Measurements from ENCODE around the gene NLK. TPM values are rescaled to one million over a fixed set of nuclear protein-coding genes. Genes with fewer than 3 reads are reported as not detected.

The NLK gene
- total and polyA plus RNA-seq, 4 experiments from 2014 or later = 1.2 to 14.0 (median 7.8) TPM

GRCh38 chr17:28119046-28119445 is 76.6 kb downstream of the NLK start:
- Mint-ChIP-seq H3K36me3 (peaks cover 13 to 17% of the 10 kb centered on the region in 2 donors), H3K27me3 (no peaks in the 10 kb centered on the region), H3K27ac (peak overlapping the region in 2 of 7 donors; percentile 25 to 80), H3K4me1 (peaks cover 15 to 34% (median 21%) of the 10 kb centered on the region in 4 donors), H3K4me3 (peak overlapping the region in 5 of 8 donors; percentile 36 to 71 (median 60)), H3K9me3 (no peaks in the 10 kb centered on the region)
- H3K27me3 ChIP-seq (ENCODE audit: insufficient read depth, low read length) = no peaks in the 10 kb centered on the region
- peaks cover 24% of the 10 kb centered on the region for H3K4me1 ChIP-seq (ENCODE audit: insufficient read depth, low read length)
- no peaks in the 10 kb centered on the region for H3K9me3 ChIP-seq (ENCODE audit: control insufficient read depth in 1 of 2, low read length in 2 of 2)
- ChIA-PET CTCF (ENCODE audit: partially characterized antibody) (no interaction called here), POLR2A (ENCODE audit: partially characterized antibody) (no interaction called here)
- no peak for DNase-seq
- intact Hi-C loops (cut with micrococcal nuclease) = no loop called here
- H3K36me3 ChIP-seq (ENCODE audit: insufficient read depth, low read length) = no peaks in the 10 kb centered on the region
- H3K27ac ChIP-seq (ENCODE audit: low read depth, low read length) = no peak overlapping the region
- H3K4me3 ChIP-seq (ENCODE audit: low read length in 2 of 2) = no peak overlapping the region

GRCh38 chr17:28119560-28119959 is 77.1 kb downstream of the NLK start:
- Mint-ChIP-seq H3K4me1 (peaks cover 15 to 33% (median 21%) of the 10 kb centered on the region in 4 donors), H3K4me3 (no peak overlapping the region), H3K9me3 (no peaks in the 10 kb centered on the region), H3K27ac (no peak overlapping the region), H3K36me3 (peaks cover 15% of the 10 kb centered on the region in 2 donors), H3K27me3 (no peaks in the 10 kb centered on the region)
- H3K9me3 ChIP-seq (ENCODE audit: control insufficient read depth in 1 of 2, low read length in 2 of 2) = no peaks in the 10 kb centered on the region
- H3K27me3 ChIP-seq (ENCODE audit: insufficient read depth, low read length) = no peaks in the 10 kb centered on the region
- DNase-seq = no peak
- intact Hi-C loops (cut with micrococcal nuclease) = no loop called here
- ChIA-PET CTCF (ENCODE audit: partially characterized antibody) (no interaction called here), POLR2A (ENCODE audit: partially characterized antibody) (no interaction called here)
- no peak overlapping the region for H3K27ac ChIP-seq (ENCODE audit: low read depth, low read length)
- peaks cover 24% of the 10 kb centered on the region for H3K4me1 ChIP-seq (ENCODE audit: insufficient read depth, low read length)
- no peaks in the 10 kb centered on the region for H3K36me3 ChIP-seq (ENCODE audit: insufficient read depth, low read length)
- no peak overlapping the region for H3K4me3 ChIP-seq (ENCODE audit: low read length in 2 of 2)

GRCh38 chr17:28120766-28121165 is 78.3 kb downstream of the NLK start:
- Mint-ChIP-seq H3K4me3 (peak overlapping the region in 1 of 8 donors; percentile 26), H3K4me1 (peaks cover 15 to 26% (median 16%) of the 10 kb centered on the region in 4 donors), H3K36me3 (peaks cover 18% of the 10 kb centered on the region in 2 donors), H3K27me3 (no peaks in the 10 kb centered on the region), H3K27ac (no peak overlapping the region), H3K9me3 (no peaks in the 10 kb centered on the region)
- no peak overlapping the region for H3K27ac ChIP-seq (ENCODE audit: low read depth, low read length)
- no peak for DNase-seq
- peaks cover 24% of the 10 kb centered on the region for H3K4me1 ChIP-seq (ENCODE audit: insufficient read depth, low read length)
- no peaks in the 10 kb centered on the region for H3K36me3 ChIP-seq (ENCODE audit: insufficient read depth, low read length)
- CTCF ChIA-PET (ENCODE audit: partially characterized antibody) = no interaction called here
- H3K27me3 ChIP-seq (ENCODE audit: insufficient read depth, low read length) = no peaks in the 10 kb centered on the region
- intact Hi-C loops (cut with micrococcal nuclease) = no loop called here
- H3K4me3 ChIP-seq (ENCODE audit: low read length in 2 of 2) = no peak overlapping the region
- no peaks in the 10 kb centered on the region for H3K9me3 ChIP-seq (ENCODE audit: control insufficient read depth in 1 of 2, low read length in 2 of 2)
- POLR2A ChIA-PET (ENCODE audit: partially characterized antibody) = no interaction called here

GRCh38 chr17:28124962-28125361 is 82.5 kb downstream of the NLK start:
- Histone ChIP-seq H3K27me3 (ENCODE audit: insufficient read depth, low read length) (no peaks in the 10 kb centered on the region), H3K4me3 (ENCODE audit: low read length in 2 of 2) (no peak overlapping the region), H3K9me3 (ENCODE audit: control insufficient read depth in 1 of 2, low read length in 2 of 2) (no peaks in the 10 kb centered on the region), H3K27ac (ENCODE audit: low read depth, low read length) (no peak overlapping the region), H3K4me1 (ENCODE audit: insufficient read depth, low read length) (no peaks in the 10 kb centered on the region), H3K36me3 (ENCODE audit: insufficient read depth, low read length) (no peaks in the 10 kb centered on the region)
- Mint-ChIP-seq H3K4me1 (peaks cover 0 to 2% (median 0%) of the 10 kb centered on the region in 4 donors), H3K27me3 (no peaks in the 10 kb centered on the region), H3K27ac (peak overlapping the region in 1 of 7 donors; percentile 78), H3K36me3 (peaks cover 19 to 28% of the 10 kb centered on the region in 2 donors), H3K9me3 (no peaks in the 10 kb centered on the region), H3K4me3 (no peak overlapping the region)
- intact Hi-C loops (cut with micrococcal nuclease) = no loop called here
- ChIA-PET CTCF (ENCODE audit: partially characterized antibody) (no interaction called here), POLR2A (ENCODE audit: partially characterized antibody) (no interaction called here)
- no peak for DNase-seq

GRCh38 chr17:28125526-28126378 is 83.3 kb downstream of the NLK start:
- H3K4me1 ChIP-seq (ENCODE audit: insufficient read depth, low read length) = no peaks in the 10 kb centered on the region
- H3K9me3 ChIP-seq (ENCODE audit: control insufficient read depth in 1 of 2, low read length in 2 of 2) = no peaks in the 10 kb centered on the region
- no peak overlapping the region for H3K4me3 ChIP-seq (ENCODE audit: low read length in 2 of 2)
- Mint-ChIP-seq H3K4me1 (no peaks in the 10 kb centered on the region), H3K27me3 (no peaks in the 10 kb centered on the region), H3K4me3 (no peak overlapping the region), H3K36me3 (peaks cover 19 to 28% of the 10 kb centered on the region in 2 donors), H3K9me3 (no peaks in the 10 kb centered on the region), H3K27ac (no peak overlapping the region)
- H3K27ac ChIP-seq (ENCODE audit: low read depth, low read length) = no peak overlapping the region
- POLR2A ChIA-PET (ENCODE audit: partially characterized antibody) = no interaction called here
- H3K27me3 ChIP-seq (ENCODE audit: insufficient read depth, low read length) = no peaks in the 10 kb centered on the region
- no peaks in the 10 kb centered on the region for H3K36me3 ChIP-seq (ENCODE audit: insufficient read depth, low read length)
- intact Hi-C loops (cut with micrococcal nuclease) = no loop called here
- CTCF ChIA-PET (ENCODE audit: partially characterized antibody) = no interaction called here
- no peak for DNase-seq

- no peaks in the 10 kb centered on the region for H3K27me3 ChIP-seq (ENCODE audit: insufficient read depth, low read length)
- POLR2A ChIA-PET (ENCODE audit: partially characterized antibody) = no interaction called here
- H3K4me1 Mint-ChIP-seq = no peaks in the 10 kb centered on the region
- DNase-seq = no peak
- H3K36me3 ChIP-seq (ENCODE audit: insufficient read depth, low read length) = no peaks in the 10 kb centered on the region
- no peaks in the 10 kb centered on the region for H3K9me3 Mint-ChIP-seq
- H3K4me3 Mint-ChIP-seq = no peak overlapping the region
- H3K4me1 ChIP-seq (ENCODE audit: insufficient read depth, low read length) = no peaks in the 10 kb centered on the region
- no peak overlapping the region for H3K27ac ChIP-seq (ENCODE audit: low read depth, low read length)
- peaks cover 21 to 32% of the 10 kb centered on the region in 2 donors for H3K36me3 Mint-ChIP-seq
- no peak overlapping the region for H3K4me3 ChIP-seq (ENCODE audit: low read length in 2 of 2)
- H3K27ac Mint-ChIP-seq = no peak overlapping the region
- H3K27me3 Mint-ChIP-seq = no peaks in the 10 kb centered on the region
- H3K9me3 ChIP-seq (ENCODE audit: control insufficient read depth in 1 of 2, low read length in 2 of 2) = no peaks in the 10 kb centered on the region
- intact Hi-C loops (cut with micrococcal nuclease) = no loop called here
- CTCF ChIA-PET (ENCODE audit: partially characterized antibody) = no interaction called here
Observed at GRCh38 chr17:28127196-28127595, 84.7 kb downstream of the NLK start.

GRCh38 chr17:28128779-28129178 is 86.3 kb downstream of the NLK start:
- no peaks in the 10 kb centered on the region for H3K27me3 Mint-ChIP-seq
- CTCF ChIA-PET (ENCODE audit: partially characterized antibody) = no interaction called here
- H3K9me3 ChIP-seq (ENCODE audit: control insufficient read depth in 1 of 2, low read length in 2 of 2) = no peaks in the 10 kb centered on the region

More at GRCh38 chr17:28128779-28129178, 86.3 kb downstream of the NLK start:
- H3K27me3 ChIP-seq (ENCODE audit: insufficient read depth, low read length) = no peaks in the 10 kb centered on the region
- Mint-ChIP-seq H3K4me3 (no peak overlapping the region), H3K9me3 (no peaks in the 10 kb centered on the region), H3K36me3 (peaks cover 23 to 37% of the 10 kb centered on the region in 2 donors), H3K4me1 (no peaks in the 10 kb centered on the region), H3K27ac (peak overlapping the region in 1 of 7 donors; percentile 48)
- DNase-seq = no peak
- no peak overlapping the region for H3K27ac ChIP-seq (ENCODE audit: low read depth, low read length)
- no peaks in the 10 kb centered on the region for H3K4me1 ChIP-seq (ENCODE audit: insufficient read depth, low read length)
- peaks cover 3% of the 10 kb centered on the region for H3K36me3 ChIP-seq (ENCODE audit: insufficient read depth, low read length)
- intact Hi-C loops (cut with micrococcal nuclease) = no loop called here
- POLR2A ChIA-PET (ENCODE audit: partially characterized antibody) = no interaction called here
- H3K4me3 ChIP-seq (ENCODE audit: low read length in 2 of 2) = no peak overlapping the region

All from CD4-positive, alpha-beta memory T cell (primary cell).